B cell (primary cell): ENCODE measurements around the gene ALOXE3. TPM values are rescaled to one million over a fixed set of nuclear protein-coding genes. Genes with fewer than 3 reads are reported as not detected.

Experiments
- ATAC-seq: fragments of 200-7000 bp; cut with Tn5 transposase; one replicate; pipeline ENCODE4 v1.10.0; 2021; ENCODE audit warnings: low read depth, mild to moderate bottlenecking, moderate number of reproducible peaks, moderate library complexity
- CTCF ChIA-PET: fragments of 350-600 bp; sonication (Branson Sonifier 250); formaldehyde crosslinking; loops from one replicate; lab custom pipeline; 2021; ENCODE audit warnings: antibody characterized with exemption, inconsistent platforms; lab: Charles Lee
- POLR2A ChIA-PET: fragments of 350-600 bp; sonication (Branson Sonifier 250); formaldehyde crosslinking; loops from one replicate; lab custom pipeline; 2021; ENCODE audit warnings: antibody characterized with exemption; lab: Charles Lee
- DNase-seq: peaks from one replicate; pipeline ENCODE4 v3.0.0; 2013
- H2AFZ ChIP-seq: 2 replicates; pipeline ENCODE4 v1.6.1; 2012; ENCODE audit warnings: mild to moderate bottlenecking, low read depth, low read length; ENCODE audit not compliant: insufficient read depth, poor library complexity, severe bottlenecking
- H3K27ac ChIP-seq, 2 donors: 1 replicate in 1 of 2; 2 replicates in 1 of 2; pipeline ENCODE4 v1.5.1; 2012 to 2013; ENCODE audit warnings: low read length in 2 of 2, mild to moderate bottlenecking in 2 of 2, moderate library complexity in 1 of 2
- H3K27me3 ChIP-seq, 4 experiments: fragments of 200-600 bp in 1 of 4; sonication (generic) in 1 of 4; replicated peaks in 1 of 4; 1 replicate in 2 of 4; 2 replicates in 2 of 4; pipeline versions ENCODE4 v1.6.1 to v1.7.0; 2013 to 2016; ENCODE audit warnings: low read length in 3 of 4, mild to moderate bottlenecking in 2 of 4, mixed read lengths in 1 of 4, moderate library complexity in 1 of 4; ENCODE audit not compliant: insufficient read depth in 4 of 4, control insufficient read depth in 3 of 4; ENCODE audit errors: control extremely low read depth in 1 of 4
- H3K36me3 ChIP-seq, 2 experiments: replicated peaks in 1 of 2; 1 replicate in 1 of 2; 2 replicates in 1 of 2; pipeline versions ENCODE4 v1.6.1 to v1.7.1; 2013; ENCODE audit warnings: low read length in 1 of 2; ENCODE audit not compliant: insufficient read depth in 2 of 2, control insufficient read depth in 1 of 2; ENCODE audit errors: control extremely low read depth in 1 of 2, extremely low read depth in 1 of 2
- H3K4me1 ChIP-seq, 2 donors: fragments of 200-600 bp in 1 of 2; sonication (generic) in 1 of 2; 1 replicate in 1 of 2; 2 replicates in 1 of 2; pipeline versions ENCODE4 v1.5.1 to v1.6.1; 2013 to 2017; ENCODE audit warnings: low read length in 2 of 2; ENCODE audit not compliant: control insufficient read depth in 2 of 2, insufficient read depth in 2 of 2
- H3K4me2 ChIP-seq: replicated peaks from 2 replicates; pipeline ENCODE3; 2012; ENCODE audit warnings: mild to moderate bottlenecking, low read depth, low read length; ENCODE audit not compliant: poor library complexity, severe bottlenecking
- H3K4me3 ChIP-seq, 5 experiments: fragments of 200-600 bp in 1 of 5; sonication (generic) in 1 of 5; 1 replicate in 3 of 5; 2 replicates in 2 of 5; pipeline versions ENCODE4 v1.5.1 to v1.7.0; 2011 to 2016; ENCODE audit warnings: low read length in 4 of 5, mild to moderate bottlenecking in 4 of 5, low read depth in 2 of 5, control low read depth in 1 of 5, moderate library complexity in 1 of 5; ENCODE audit not compliant: insufficient read depth in 1 of 5; ENCODE audit errors: control extremely low read depth in 1 of 5, extremely low read depth in 1 of 5
- H3K79me2 ChIP-seq: fragments of 200-600 bp; sonication (generic); one replicate; pipeline ENCODE4 v1.6.0; 2016; ENCODE audit warnings: low read length; ENCODE audit not compliant: control insufficient read depth, insufficient read depth
- H3K9ac ChIP-seq: fragments of 200-600 bp; sonication (generic); 2 replicates; pipeline ENCODE4 v1.6.1; 2017; ENCODE audit warnings: mild to moderate bottlenecking, low read length, moderate library complexity
- H3K9me3 ChIP-seq, 3 donors: one replicate each; pipeline versions ENCODE4 v1.6.1 to v1.7.1; 2013; ENCODE audit warnings: low read length in 2 of 3; ENCODE audit not compliant: control insufficient read depth in 2 of 3, insufficient read depth in 1 of 3; ENCODE audit errors: control extremely low read depth in 1 of 3
- H4K20me1 ChIP-seq: 2 replicates; pipeline ENCODE4 v1.6.0; 2012; ENCODE audit warnings: mild to moderate bottlenecking, low read length; ENCODE audit not compliant: insufficient read depth, control insufficient read depth, poor library complexity, severe bottlenecking
- H3K27ac Mint-ChIP-seq: one replicate; pipeline ENCODE4 v1.8.0; 2021; ENCODE audit warnings: mixed read lengths
- H3K27me3 Mint-ChIP-seq: one replicate; pipeline ENCODE4 v1.8.0; 2021; ENCODE audit warnings: mixed read lengths
- H3K4me1 Mint-ChIP-seq: one replicate; pipeline ENCODE4 v1.8.0; 2021; ENCODE audit warnings: mixed read lengths
- H3K4me3 Mint-ChIP-seq: one replicate; pipeline ENCODE4 v1.8.0; 2021; ENCODE audit warnings: mixed read lengths
- H3K9me3 Mint-ChIP-seq: one replicate; pipeline ENCODE4 v1.8.0; 2022; ENCODE audit warnings: mixed read lengths; ENCODE audit not compliant: insufficient read depth
- EZH2 ChIP-seq: IDR thresholded peaks from 2 replicates; pipeline ENCODE4 v1.6.1; 2012; ENCODE audit warnings: borderline replicate concordance, low read depth, mild to moderate bottlenecking, moderate library complexity, low read length; ENCODE audit not compliant: insufficient read depth, poor library complexity, severe bottlenecking
- WGBS: methylation state at CpG from one replicate; pipeline ENCODE4 v1.1.5; 2013; ENCODE audit warnings: missing lambda C conversion rate; ENCODE audit not compliant: insufficient coverage; 5-methylcytosine and 5-hydroxymethylcytosine counted together
- intact Hi-C: fragments of 100-400 bp; cut with micrococcal nuclease; formaldehyde crosslinking; loops from one replicate; pipeline ENCODE4 v1.10.0; 2022
- polyA plus RNA-seq: library from polyadenylated mRNA; depleted of rRNA; stranded (reverse); fragments of >200 nt; gene quantifications from 2 replicates; pipeline ENCODE4 v1.2.3, GENCODE V29; 2012
- total RNA-seq, 2 donors: library from RNA; stranded (reverse); fragments of 120-200 nt in 1 of 2; gene quantifications; 1 replicate in 1 of 2; 2 replicates in 1 of 2; pipeline versions ENCODE4 v1.2.3 to v1.2.4, GENCODE V29; 2013 to 2022
- TF ChIP-seq, protein P1 (sequence below): fragments of 200-600 bp; IDR thresholded peaks from one replicate; pipeline ENCODE4 v1.8.0; 2022; ENCODE audit warnings: antibody characterized with exemption, mild to moderate bottlenecking

ALOXE3 gene
- total and polyA plus RNA-seq, 2 donors (not counting 1 experiment from before 2014, with no cell fraction given): 0.04 TPM; not detected in 1

- Mint-ChIP-seq H3K9me3 (no peaks in the 10 kb centered on the region), H3K27ac (no peak overlapping the region), H3K27me3 (peaks cover 41% of the 10 kb centered on the region), H3K4me3 (no peak overlapping the region), H3K4me1 (peaks cover 34% of the 10 kb centered on the region)
- Histone ChIP-seq H3K4me2 (no peak overlapping the region), H3K79me2 (peaks cover 7% of the 10 kb centered on the region), H3K27ac (no peak overlapping the region), H3K36me3 (no peaks in the 10 kb centered on the region), H4K20me1 (peaks cover 6% of the 10 kb centered on the region), H3K4me1 (peaks cover 37 to 40% of the 10 kb centered on the region in 2 donors), H3K9me3 (peaks cover 0 to 19% (median 0%) of the 10 kb centered on the region in 3 donors), H3K27me3 (peaks cover 0 to 55% (median 38%) of the 10 kb centered on the region in 4 experiments), H3K9ac (no peak overlapping the region), H3K4me3 (no peak overlapping the region), H2AFZ (no peak overlapping the region)
- 98% methylated on average over 13 of the region's 14 CpGs for WGBS
- CTCF ChIA-PET: interaction anchor here (0.6 to 11.5 kb wide), 12 partner anchors 8 to 448 kb away, joined by 3 to 360 read pairs (median 10); partner anchors contain the start of genes ALOX12B, ALOXE3, SAT2 and SLC25A35
- DNase-seq (no peak), ATAC-seq (no peak)
- TF ChIP-seq, protein P1, sequence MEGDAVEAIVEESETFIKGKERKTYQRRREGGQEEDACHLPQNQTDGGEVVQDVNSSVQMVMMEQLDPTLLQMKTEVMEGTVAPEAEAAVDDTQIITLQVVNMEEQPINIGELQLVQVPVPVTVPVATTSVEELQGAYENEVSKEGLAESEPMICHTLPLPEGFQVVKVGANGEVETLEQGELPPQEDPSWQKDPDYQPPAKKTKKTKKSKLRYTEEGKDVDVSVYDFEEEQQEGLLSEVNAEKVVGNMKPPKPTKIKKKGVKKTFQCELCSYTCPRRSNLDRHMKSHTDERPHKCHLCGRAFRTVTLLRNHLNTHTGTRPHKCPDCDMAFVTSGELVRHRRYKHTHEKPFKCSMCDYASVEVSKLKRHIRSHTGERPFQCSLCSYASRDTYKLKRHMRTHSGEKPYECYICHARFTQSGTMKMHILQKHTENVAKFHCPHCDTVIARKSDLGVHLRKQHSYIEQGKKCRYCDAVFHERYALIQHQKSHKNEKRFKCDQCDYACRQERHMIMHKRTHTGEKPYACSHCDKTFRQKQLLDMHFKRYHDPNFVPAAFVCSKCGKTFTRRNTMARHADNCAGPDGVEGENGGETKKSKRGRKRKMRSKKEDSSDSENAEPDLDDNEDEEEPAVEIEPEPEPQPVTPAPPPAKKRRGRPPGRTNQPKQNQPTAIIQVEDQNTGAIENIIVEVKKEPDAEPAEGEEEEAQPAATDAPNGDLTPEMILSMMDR: no peak
- TF ChIP-seq EZH2: no peak
- intact Hi-C loops: no loop called here
- POLR2A ChIA-PET: no interaction called here
Observed at GRCh38 chr17:8075574-8076342, 42.6 kb downstream of the ALOXE3 start.

DNA sequence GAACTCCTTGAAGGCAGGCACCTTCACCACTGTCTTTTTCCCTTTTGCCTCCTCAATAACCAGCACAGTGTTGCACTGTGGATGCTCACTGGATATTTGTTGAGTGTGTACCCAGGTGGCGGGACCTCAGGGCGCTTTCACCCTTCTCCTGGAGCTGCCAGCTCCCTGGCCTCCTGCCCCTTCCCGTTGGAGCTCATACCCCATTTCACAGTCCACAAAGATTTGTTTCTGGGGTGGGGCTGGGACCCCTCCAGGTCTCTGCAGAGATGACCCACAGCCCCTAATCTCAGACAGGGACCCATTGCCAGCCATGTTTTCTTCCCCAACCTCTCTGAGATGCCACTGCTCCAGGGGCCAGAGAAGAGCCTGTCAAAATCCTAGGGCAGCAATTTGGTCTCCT is 43.2 kb downstream of the ALOXE3 start:
- Mint-ChIP-seq H3K4me3 (no peak overlapping the region), H3K9me3 (no peaks in the 10 kb centered on the region), H3K4me1 (peaks cover 34% of the 10 kb centered on the region), H3K27me3 (peaks cover 46% of the 10 kb centered on the region), H3K27ac (no peak overlapping the region)
- DNase-seq (no peak), ATAC-seq (no peak)
- no peak overlapping the region for H3K9ac ChIP-seq
- CTCF ChIA-PET: interaction anchor here (0.9 to 11.5 kb wide), 15 partner anchors 9 to 448 kb away, joined by 3 to 360 read pairs (median 10); partner anchors contain the start of genes ALOX12B, ALOXE3, SAT2 and SLC25A35
- no peak overlapping the region for H3K27ac ChIP-seq
- no peaks in the 10 kb centered on the region for H3K36me3 ChIP-seq
- H2AFZ ChIP-seq: no peak overlapping the region
- H3K9me3 ChIP-seq: peaks cover 0 to 19% (median 0%) of the 10 kb centered on the region in 3 donors
- no peaks in the 10 kb centered on the region for H4K20me1 ChIP-seq
- POLR2A ChIA-PET: interaction anchor here (0.6 kb wide), 1 partner anchor 127 kb away, joined by 4 read pairs; no protein-coding TSS in a partner anchor
- H3K4me1 ChIP-seq: peaks cover 32 to 35% of the 10 kb centered on the region in 2 donors
- peaks cover under 1% of the 10 kb centered on the region for H3K79me2 ChIP-seq
- H3K4me3 ChIP-seq: no peak overlapping the region
- intact Hi-C loops: no loop called here
- no peak overlapping the region for H3K4me2 ChIP-seq
- H3K27me3 ChIP-seq: peaks cover 0 to 57% (median 39%) of the 10 kb centered on the region in 4 experiments
- TF ChIP-seq EZH2: no peak
- TF ChIP-seq, protein P1: no peak
- WGBS: 75% methylated on average over 1 of the region's 3 CpGs
